HepG2 (cell line): ENCODE measurements around the gene DAZAP1. TPM values are rescaled to one million over a fixed set of nuclear protein-coding genes. Genes with fewer than 3 reads are reported as not detected.

Experiments
- FOSL2 ChIP-seq: sonication (generic); formaldehyde crosslinking; IDR thresholded peaks from 2 replicates; pipeline ENCODE4 v1.4.0; 2020; ENCODE audit warnings: missing genetic modification reagents
- FOXP1 ChIP-seq, 2 experiments: fragments of 450-650 bp in 1 of 2; IDR thresholded peaks; 2 replicates each; pipeline ENCODE4 v1.6.1; 2017 to 2018; ENCODE audit warnings: antibody characterized with exemption in 1 of 2
- GATAD1 ChIP-seq: IDR thresholded peaks from 2 replicates; pipeline ENCODE4 v1.6.1; 2016; ENCODE audit warnings: missing genetic modification reagents, missing compliant biosample characterization
- NFYB ChIP-seq: sonication (generic); formaldehyde crosslinking; IDR thresholded peaks from 2 replicates; pipeline ENCODE4 v1.4.0; 2020; ENCODE audit warnings: missing genetic modification reagents
- PCBP1 ChIP-seq: fragments of 200-400 bp; formaldehyde crosslinking; IDR thresholded peaks from 2 replicates; pipeline ENCODE4 v1.6.1; 2017; ENCODE audit warnings: mild to moderate bottlenecking, low read depth, low read length, borderline replicate concordance
- ZIK1 ChIP-seq: sonication (generic); formaldehyde crosslinking; IDR thresholded peaks from 2 replicates; pipeline ENCODE4 v1.5.0; 2020; ENCODE audit warnings: mild to moderate bottlenecking, low read depth, missing genetic modification reagents, borderline replicate concordance
- ZNF124 ChIP-seq: sonication (generic); formaldehyde crosslinking; IDR thresholded peaks from 2 replicates; pipeline ENCODE4 v1.4.0; 2020; ENCODE audit warnings: missing genetic modification reagents
- ZNF33A ChIP-seq: sonication (generic); formaldehyde crosslinking; IDR thresholded peaks from 2 replicates; pipeline ENCODE4 v1.5.1; 2020; ENCODE audit warnings: missing genetic modification reagents, mild to moderate bottlenecking, moderate library complexity, borderline replicate concordance
- ZNF674 ChIP-seq: sonication (generic); formaldehyde crosslinking; IDR thresholded peaks from 2 replicates; pipeline ENCODE4 v1.5.0; 2020; ENCODE audit warnings: low read depth, mild to moderate bottlenecking, missing genetic modification reagents
- polyA plus RNA-seq, 8 experiments: library from polyadenylated mRNA; depleted of rRNA in 3 of 8; stranded (reverse) in 7 of 8; unstranded in 1 of 8; fragments of >200 nt; fragmentation: Illumina TruSeq in 4 of 8; extraction: Trizol in 4 of 8; gene quantifications; 2 replicates each; pipeline versions ENCODE4 v1.2.1 to v1.2.3, GENCODE V29; 2011 to 2016; ENCODE audit warnings: low read depth in 4 of 8, missing spikeins in 1 of 8, mixed read lengths in 1 of 8; ENCODE audit not compliant: insufficient read depth in 1 of 8
- total RNA-seq, 5 experiments: library from RNA; depleted of rRNA; stranded (reverse); fragments of >200 nt; fragmentation: Illumina TruSeq; extraction: Trizol; gene quantifications; 2 replicates each; pipeline ENCODE4 v1.2.3, GENCODE V29; 2016; ENCODE audit warnings: low read depth in 1 of 5
- TF ChIP-seq, protein P1 (sequence below): sonication (generic); formaldehyde crosslinking; IDR thresholded peaks from 2 replicates; pipeline ENCODE4 v1.4.0; 2020; ENCODE audit warnings: missing genetic modification reagents
- TF ChIP-seq, protein P2 (sequence below): sonication (generic); formaldehyde crosslinking; IDR thresholded peaks from 2 replicates; pipeline ENCODE4 v1.8.1; 2022; ENCODE audit warnings: low read depth, mild to moderate bottlenecking, missing genetic modification reagents
- TF ChIP-seq, protein P3 (sequence below): IDR thresholded peaks from 2 replicates; pipeline ENCODE4 v1.6.1; 2016; ENCODE audit warnings: low read depth, missing genetic modification reagents, missing compliant biosample characterization
- TF ChIP-seq, protein P4 (sequence below): sonication (generic); formaldehyde crosslinking; IDR thresholded peaks from 2 replicates; pipeline ENCODE4 v1.5.1; 2020; ENCODE audit warnings: missing genetic modification reagents, mild to moderate bottlenecking, borderline replicate concordance
- TF ChIP-seq, protein P5 (sequence below): sonication (generic); IDR thresholded peaks from 2 replicates; pipeline ENCODE4 v1.6.1; 2016; ENCODE audit warnings: low read depth, borderline replicate concordance

DAZAP1 gene
- total and polyA plus RNA-seq, 2 of the 13 experiments (the other 11 are each of a cell fraction or from before 2014, with no cell fraction given) = 63.3 to 79.2 TPM

DNA sequence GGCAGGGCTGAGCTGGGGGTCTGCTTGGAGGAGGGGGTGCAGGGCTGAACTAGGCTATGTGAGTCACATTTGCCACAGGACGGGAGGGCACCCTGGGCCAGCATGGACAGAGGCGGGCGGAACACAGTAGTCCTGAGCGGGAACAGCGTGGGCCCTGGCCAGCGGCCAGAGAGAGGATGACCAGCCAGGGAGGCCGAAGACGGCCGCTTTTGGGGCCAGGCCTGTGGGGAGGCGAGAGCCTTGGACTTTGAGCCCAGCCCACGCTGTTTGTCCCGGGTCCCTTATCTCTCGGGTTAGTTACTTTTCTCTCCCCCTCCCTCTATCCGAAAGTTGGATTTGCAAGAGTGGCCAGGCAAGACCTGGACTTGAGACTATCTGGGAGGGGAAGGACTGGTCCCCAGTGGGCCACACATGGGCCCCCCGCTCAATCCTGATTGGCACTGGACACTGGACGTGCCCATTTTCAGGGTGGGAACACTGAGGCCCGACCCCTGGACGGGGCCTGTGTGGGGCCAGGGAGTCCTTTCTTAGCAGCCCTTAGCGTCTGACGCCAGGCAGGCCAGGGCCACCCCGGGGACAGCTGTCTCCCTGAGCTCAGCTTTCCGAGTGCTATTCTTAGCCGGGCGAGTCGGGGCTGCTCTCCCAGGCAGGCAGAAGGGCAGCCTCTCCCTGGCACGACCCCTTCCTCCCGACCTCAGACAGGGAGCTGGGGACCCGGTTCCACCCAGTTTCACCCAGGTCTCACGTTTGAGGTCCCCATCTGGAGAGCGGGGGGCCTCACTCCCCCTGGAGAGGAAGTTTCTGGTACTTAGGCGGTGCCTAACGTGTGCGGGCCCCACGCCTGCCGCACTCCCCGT is 6.9 kb upstream of the DAZAP1 start (continued):
- TF ChIP-seq, protein P1, sequence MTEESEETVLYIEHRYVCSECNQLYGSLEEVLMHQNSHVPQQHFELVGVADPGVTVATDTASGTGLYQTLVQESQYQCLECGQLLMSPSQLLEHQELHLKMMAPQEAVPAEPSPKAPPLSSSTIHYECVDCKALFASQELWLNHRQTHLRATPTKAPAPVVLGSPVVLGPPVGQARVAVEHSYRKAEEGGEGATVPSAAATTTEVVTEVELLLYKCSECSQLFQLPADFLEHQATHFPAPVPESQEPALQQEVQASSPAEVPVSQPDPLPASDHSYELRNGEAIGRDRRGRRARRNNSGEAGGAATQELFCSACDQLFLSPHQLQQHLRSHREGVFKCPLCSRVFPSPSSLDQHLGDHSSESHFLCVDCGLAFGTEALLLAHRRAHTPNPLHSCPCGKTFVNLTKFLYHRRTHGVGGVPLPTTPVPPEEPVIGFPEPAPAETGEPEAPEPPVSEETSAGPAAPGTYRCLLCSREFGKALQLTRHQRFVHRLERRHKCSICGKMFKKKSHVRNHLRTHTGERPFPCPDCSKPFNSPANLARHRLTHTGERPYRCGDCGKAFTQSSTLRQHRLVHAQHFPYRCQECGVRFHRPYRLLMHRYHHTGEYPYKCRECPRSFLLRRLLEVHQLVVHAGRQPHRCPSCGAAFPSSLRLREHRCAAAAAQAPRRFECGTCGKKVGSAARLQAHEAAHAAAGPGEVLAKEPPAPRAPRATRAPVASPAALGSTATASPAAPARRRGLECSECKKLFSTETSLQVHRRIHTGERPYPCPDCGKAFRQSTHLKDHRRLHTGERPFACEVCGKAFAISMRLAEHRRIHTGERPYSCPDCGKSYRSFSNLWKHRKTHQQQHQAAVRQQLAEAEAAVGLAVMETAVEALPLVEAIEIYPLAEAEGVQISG (CRISPR knock-in tag) = peak; percentile 76
- TF ChIP-seq NFYB (CRISPR knock-in tag) = peak; percentile 70
- no peak for TF ChIP-seq ZNF33A (CRISPR knock-in tag)
- TF ChIP-seq FOSL2 (CRISPR knock-in tag) = peak; percentile 67
- TF ChIP-seq ZNF674 = 0 out of 2 replicates have a peak, but pooled peaks have one; percentile 49
- TF ChIP-seq GATAD1 (CRISPR knock-in tag) = 0 out of 2 replicates have a peak, but pooled peaks have one; percentile 12
- no peak for TF ChIP-seq FOXP1 (IDR thresholded peaks at IDR 0.05)
- TF ChIP-seq FOXP1 (CRISPR knock-in tag; IDR thresholded peaks at IDR 0.05) = peak; percentile 11; the same call in 1 of the 2 replicates
- TF ChIP-seq, protein P2, sequence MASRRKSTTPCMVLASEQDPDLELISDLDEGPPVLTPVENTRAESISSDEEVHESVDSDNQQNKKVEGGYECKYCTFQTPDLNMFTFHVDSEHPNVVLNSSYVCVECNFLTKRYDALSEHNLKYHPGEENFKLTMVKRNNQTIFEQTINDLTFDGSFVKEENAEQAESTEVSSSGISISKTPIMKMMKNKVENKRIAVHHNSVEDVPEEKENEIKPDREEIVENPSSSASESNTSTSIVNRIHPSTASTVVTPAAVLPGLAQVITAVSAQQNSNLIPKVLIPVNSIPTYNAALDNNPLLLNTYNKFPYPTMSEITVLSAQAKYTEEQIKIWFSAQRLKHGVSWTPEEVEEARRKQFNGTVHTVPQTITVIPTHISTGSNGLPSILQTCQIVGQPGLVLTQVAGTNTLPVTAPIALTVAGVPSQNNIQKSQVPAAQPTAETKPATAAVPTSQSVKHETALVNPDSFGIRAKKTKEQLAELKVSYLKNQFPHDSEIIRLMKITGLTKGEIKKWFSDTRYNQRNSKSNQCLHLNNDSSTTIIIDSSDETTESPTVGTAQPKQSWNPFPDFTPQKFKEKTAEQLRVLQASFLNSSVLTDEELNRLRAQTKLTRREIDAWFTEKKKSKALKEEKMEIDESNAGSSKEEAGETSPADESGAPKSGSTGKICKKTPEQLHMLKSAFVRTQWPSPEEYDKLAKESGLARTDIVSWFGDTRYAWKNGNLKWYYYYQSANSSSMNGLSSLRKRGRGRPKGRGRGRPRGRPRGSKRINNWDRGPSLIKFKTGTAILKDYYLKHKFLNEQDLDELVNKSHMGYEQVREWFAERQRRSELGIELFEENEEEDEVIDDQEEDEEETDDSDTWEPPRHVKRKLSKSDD = peak; percentile 84; the same call in 1 of the 2 replicates
- TF ChIP-seq, protein P3, sequence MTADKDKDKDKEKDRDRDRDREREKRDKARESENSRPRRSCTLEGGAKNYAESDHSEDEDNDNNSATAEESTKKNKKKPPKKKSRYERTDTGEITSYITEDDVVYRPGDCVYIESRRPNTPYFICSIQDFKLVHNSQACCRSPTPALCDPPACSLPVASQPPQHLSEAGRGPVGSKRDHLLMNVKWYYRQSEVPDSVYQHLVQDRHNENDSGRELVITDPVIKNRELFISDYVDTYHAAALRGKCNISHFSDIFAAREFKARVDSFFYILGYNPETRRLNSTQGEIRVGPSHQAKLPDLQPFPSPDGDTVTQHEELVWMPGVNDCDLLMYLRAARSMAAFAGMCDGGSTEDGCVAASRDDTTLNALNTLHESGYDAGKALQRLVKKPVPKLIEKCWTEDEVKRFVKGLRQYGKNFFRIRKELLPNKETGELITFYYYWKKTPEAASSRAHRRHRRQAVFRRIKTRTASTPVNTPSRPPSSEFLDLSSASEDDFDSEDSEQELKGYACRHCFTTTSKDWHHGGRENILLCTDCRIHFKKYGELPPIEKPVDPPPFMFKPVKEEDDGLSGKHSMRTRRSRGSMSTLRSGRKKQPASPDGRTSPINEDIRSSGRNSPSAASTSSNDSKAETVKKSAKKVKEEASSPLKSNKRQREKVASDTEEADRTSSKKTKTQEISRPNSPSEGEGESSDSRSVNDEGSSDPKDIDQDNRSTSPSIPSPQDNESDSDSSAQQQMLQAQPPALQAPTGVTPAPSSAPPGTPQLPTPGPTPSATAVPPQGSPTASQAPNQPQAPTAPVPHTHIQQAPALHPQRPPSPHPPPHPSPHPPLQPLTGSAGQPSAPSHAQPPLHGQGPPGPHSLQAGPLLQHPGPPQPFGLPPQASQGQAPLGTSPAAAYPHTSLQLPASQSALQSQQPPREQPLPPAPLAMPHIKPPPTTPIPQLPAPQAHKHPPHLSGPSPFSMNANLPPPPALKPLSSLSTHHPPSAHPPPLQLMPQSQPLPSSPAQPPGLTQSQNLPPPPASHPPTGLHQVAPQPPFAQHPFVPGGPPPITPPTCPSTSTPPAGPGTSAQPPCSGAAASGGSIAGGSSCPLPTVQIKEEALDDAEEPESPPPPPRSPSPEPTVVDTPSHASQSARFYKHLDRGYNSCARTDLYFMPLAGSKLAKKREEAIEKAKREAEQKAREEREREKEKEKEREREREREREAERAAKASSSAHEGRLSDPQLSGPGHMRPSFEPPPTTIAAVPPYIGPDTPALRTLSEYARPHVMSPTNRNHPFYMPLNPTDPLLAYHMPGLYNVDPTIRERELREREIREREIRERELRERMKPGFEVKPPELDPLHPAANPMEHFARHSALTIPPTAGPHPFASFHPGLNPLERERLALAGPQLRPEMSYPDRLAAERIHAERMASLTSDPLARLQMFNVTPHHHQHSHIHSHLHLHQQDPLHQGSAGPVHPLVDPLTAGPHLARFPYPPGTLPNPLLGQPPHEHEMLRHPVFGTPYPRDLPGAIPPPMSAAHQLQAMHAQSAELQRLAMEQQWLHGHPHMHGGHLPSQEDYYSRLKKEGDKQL (CRISPR knock-in tag) = no peak
- TF ChIP-seq, protein P4, sequence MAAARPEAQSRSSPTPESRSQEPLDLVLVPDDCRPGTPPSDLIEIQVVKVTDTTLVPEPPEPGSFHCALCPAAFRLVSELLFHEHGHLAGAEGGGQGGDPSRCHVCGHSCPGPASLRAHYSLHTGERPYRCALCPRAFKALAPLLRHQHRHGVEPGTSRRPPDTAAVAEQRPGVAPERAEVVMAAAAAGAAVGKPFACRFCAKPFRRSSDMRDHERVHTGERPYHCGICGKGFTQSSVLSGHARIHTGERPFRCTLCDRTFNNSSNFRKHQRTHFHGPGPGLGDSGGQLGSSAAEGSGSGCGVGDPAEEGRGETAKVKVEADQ (CRISPR knock-in tag) = peak; percentile 86; the same call in 1 of the 2 replicates
- TF ChIP-seq ZIK1 (CRISPR knock-in tag) = 0 out of 2 replicates have a peak, but pooled peaks have one; percentile 72
- peak; percentile 88 for TF ChIP-seq PCBP1
- TF ChIP-seq, protein P5, sequence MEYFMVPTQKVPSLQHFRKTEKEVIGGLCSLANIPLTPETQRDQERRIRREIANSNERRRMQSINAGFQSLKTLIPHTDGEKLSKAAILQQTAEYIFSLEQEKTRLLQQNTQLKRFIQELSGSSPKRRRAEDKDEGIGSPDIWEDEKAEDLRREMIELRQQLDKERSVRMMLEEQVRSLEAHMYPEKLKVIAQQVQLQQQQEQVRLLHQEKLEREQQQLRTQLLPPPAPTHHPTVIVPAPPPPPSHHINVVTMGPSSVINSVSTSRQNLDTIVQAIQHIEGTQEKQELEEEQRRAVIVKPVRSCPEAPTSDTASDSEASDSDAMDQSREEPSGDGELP = no peak; the same call in 1 of the 2 replicates
- 0 out of 2 replicates have a peak, but pooled peaks have one; percentile 47 for TF ChIP-seq ZNF124 (CRISPR knock-in tag)
